H1 (cell line): ENCODE data around the gene PLEKHN1. TPM values are rescaled to one million over a fixed set of nuclear protein-coding genes. Genes with fewer than 3 reads are reported as not detected.

Experiments used
- CTCF ChIA-PET: fragments of 300-600 bp; sonication (Branson Sonifier 250); formaldehyde crosslinking; loops from one replicate; lab custom pipeline; 2021; ENCODE audit not compliant: partially characterized antibody; lab: Charles Lee
- POLR2A ChIA-PET: fragments of 300-600 bp; sonication (Branson Sonifier 250); formaldehyde crosslinking; loops from one replicate; lab custom pipeline; 2021; ENCODE audit warnings: inconsistent platforms; ENCODE audit not compliant: partially characterized antibody; lab: Charles Lee
- DNase-seq, 2 experiments: peaks; one replicate each; pipeline versions ENCODE4 v3.0.0 to v3.0.0-alpha.2; 2010 to 2022; ENCODE audit warnings: low spot score in 2 of 2, low read depth in 1 of 2, mixed read lengths in 1 of 2
- FAIRE-seq: peaks from 2 replicates; lab custom pipeline; 2011; peaks lifted over from hg19 to GRCh38; lab: Jason Lieb, UNC
- H2AFZ ChIP-seq: 2 replicates; pipeline ENCODE4 v1.8.1; 2012; ENCODE audit warnings: low read length, inconsistent platforms
- H2AK5ac ChIP-seq: 2 replicates; pipeline ENCODE4 v1.6.1; 2013; ENCODE audit warnings: low read depth, low read length
- H2BK120ac ChIP-seq: replicated peaks from 2 replicates; pipeline ENCODE3; 2013; ENCODE audit warnings: low read depth, low read length, inconsistent platforms
- H2BK12ac ChIP-seq: 2 replicates; pipeline ENCODE4 v1.6.1; 2013; ENCODE audit warnings: low read depth, low read length
- H2BK15ac ChIP-seq: 2 replicates; pipeline ENCODE4 v1.6.1; 2013; ENCODE audit warnings: low read length
- H2BK20ac ChIP-seq: 2 replicates; pipeline ENCODE4 v1.6.1; 2013; ENCODE audit warnings: low read length
- H2BK5ac ChIP-seq: 2 replicates; pipeline ENCODE4 v1.6.1; 2013; ENCODE audit warnings: low read depth, low read length
- H3K14ac ChIP-seq: 2 replicates; pipeline ENCODE4 v1.6.1; 2013; ENCODE audit warnings: inconsistent platforms; ENCODE audit not compliant: insufficient read length
- H3K18ac ChIP-seq: 2 replicates; pipeline ENCODE4 v1.6.1; 2013; ENCODE audit warnings: low read length; ENCODE audit errors: extremely low read depth
- H3K23ac ChIP-seq: 2 replicates; pipeline ENCODE4 v1.6.1; 2013; ENCODE audit warnings: inconsistent platforms; ENCODE audit not compliant: insufficient read length
- H3K23me2 ChIP-seq: 2 replicates; pipeline ENCODE4 v1.6.1; 2013; ENCODE audit warnings: low read depth, low read length
- H3K27ac ChIP-seq: 2 replicates; pipeline ENCODE4 v1.6.1; 2011; ENCODE audit warnings: low read depth, low read length, inconsistent platforms
- H3K27me3 ChIP-seq, 4 experiments: replicated peaks in 1 of 4; 1 replicate in 1 of 4; 2 replicates in 3 of 4; pipeline versions ENCODE4 v1.6.1 to v1.8.1; 2011 to 2013; ENCODE audit warnings: low read length in 3 of 4, mild to moderate bottlenecking in 3 of 4, inconsistent platforms in 2 of 4, mixed read lengths in 2 of 4, moderate library complexity in 1 of 4; ENCODE audit not compliant: control insufficient read depth in 3 of 4, insufficient read depth in 3 of 4; ENCODE audit errors: extremely low read depth in 1 of 4
- H3K36me3 ChIP-seq, 4 experiments: 2 replicates each; pipeline versions ENCODE4 v1.6.1 to v1.8.1; 2011 to 2013; ENCODE audit warnings: mild to moderate bottlenecking in 4 of 4, low read length in 3 of 4, moderate library complexity in 2 of 4, control low read depth in 1 of 4, inconsistent platforms in 1 of 4; ENCODE audit not compliant: insufficient read depth in 4 of 4, control insufficient read depth in 2 of 4
- H3K4ac ChIP-seq: replicated peaks from 2 replicates; pipeline ENCODE3; 2013; ENCODE audit warnings: low read length, low read depth, mixed read lengths, inconsistent platforms; ENCODE audit not compliant: insufficient read length
- H3K4me1 ChIP-seq, 4 experiments: replicated peaks in 1 of 4; 1 replicate in 1 of 4; 2 replicates in 3 of 4; pipeline versions ENCODE4 v1.6.1 to v1.8.1; 2011 to 2013; ENCODE audit warnings: low read length in 3 of 4, inconsistent platforms in 2 of 4, mixed read lengths in 1 of 4; ENCODE audit not compliant: insufficient read depth in 4 of 4, control insufficient read depth in 3 of 4
- H3K4me2 ChIP-seq, 2 experiments: 2 replicates each; pipeline versions ENCODE4 v1.6.1 to v1.8.1; 2011 to 2013; ENCODE audit warnings: low read depth in 2 of 2, low read length in 2 of 2, control low read depth in 1 of 2, inconsistent platforms in 1 of 2, mild to moderate bottlenecking in 1 of 2; ENCODE audit not compliant: insufficient read depth in 1 of 2
- H3K4me3 ChIP-seq, 4 experiments: fragments of 200-600, 300-600 bp in 1 of 4; sonication (generic), shearing (Covaris generic), sonication (Bioruptor Twin) in 1 of 4; 2 replicates each; pipeline versions ENCODE4 v1.5.1 to v1.8.1; 2011 to 2016; ENCODE audit warnings: low read length in 4 of 4, low read depth in 3 of 4, control low read depth in 2 of 4, inconsistent platforms in 2 of 4, mild to moderate bottlenecking in 2 of 4, mixed read lengths in 1 of 4, moderate library complexity in 1 of 4; ENCODE audit not compliant: insufficient read depth in 2 of 4; ENCODE audit errors: extremely low read depth in 1 of 4
- H3K56ac ChIP-seq: replicated peaks from 2 replicates; pipeline ENCODE3; 2013; ENCODE audit warnings: low read depth, mild to moderate bottlenecking, mixed read lengths, low read length, inconsistent platforms; ENCODE audit not compliant: insufficient read length
- H3K79me1 ChIP-seq: 2 replicates; pipeline ENCODE4 v1.6.1; 2013; ENCODE audit warnings: low read depth, low read length, control low read depth
- H3K79me2 ChIP-seq, 2 experiments: 2 replicates each; pipeline versions ENCODE4 v1.6.1 to v1.8.1; 2012 to 2013; ENCODE audit warnings: low read length in 2 of 2, mild to moderate bottlenecking in 2 of 2, inconsistent platforms in 1 of 2; ENCODE audit not compliant: insufficient read depth in 2 of 2, control insufficient read depth in 1 of 2
- H3K9ac ChIP-seq, 4 experiments: replicated peaks in 1 of 4; 1 replicate in 1 of 4; 2 replicates in 3 of 4; pipeline versions ENCODE4 v1.6.1 to v1.8.1; 2011 to 2013; ENCODE audit warnings: low read depth in 3 of 4, low read length in 3 of 4, control low read depth in 2 of 4, mild to moderate bottlenecking in 2 of 4, moderate library complexity in 2 of 4, inconsistent platforms in 1 of 4; ENCODE audit errors: extremely low read depth in 1 of 4
- H3K9me3 ChIP-seq, 2 experiments: 2 replicates each; pipeline versions ENCODE4 v1.6.1 to v1.8.1; 2012 to 2013; ENCODE audit warnings: mild to moderate bottlenecking in 2 of 2, moderate library complexity in 2 of 2, control low read depth in 1 of 2, inconsistent platforms in 1 of 2, low read depth in 1 of 2, low read length in 1 of 2, mixed read lengths in 1 of 2; ENCODE audit not compliant: insufficient read depth in 2 of 2
- H4K20me1 ChIP-seq, 2 experiments: replicated peaks in 1 of 2; 2 replicates each; pipeline versions ENCODE3 to v1.8.1; 2011 to 2013; ENCODE audit warnings: inconsistent platforms in 2 of 2, low read length in 2 of 2, mild to moderate bottlenecking in 1 of 2; ENCODE audit not compliant: insufficient read depth in 2 of 2, control insufficient read depth in 1 of 2
- H4K5ac ChIP-seq: 2 replicates; pipeline ENCODE4 v1.6.1; 2013; ENCODE audit warnings: low read length, low read depth, mixed read lengths, inconsistent platforms; ENCODE audit not compliant: insufficient read length
- H4K8ac ChIP-seq: 2 replicates; pipeline ENCODE4 v1.8.0; 2013; ENCODE audit warnings: mild to moderate bottlenecking, moderate library complexity, low read length, inconsistent platforms; ENCODE audit not compliant: insufficient read depth; ENCODE audit errors: extremely low read depth
- H4K91ac ChIP-seq: replicated peaks from 2 replicates; pipeline ENCODE3; 2013; ENCODE audit warnings: low read length, mixed read lengths, inconsistent platforms; ENCODE audit not compliant: insufficient read length
- BRCA1 ChIP-seq: IDR thresholded peaks from 2 replicates; pipeline ENCODE4 v1.6.1; 2012; ENCODE audit warnings: low read depth, low read length, improper control_type of control experiment
- CBX5 ChIP-seq: fragments of 300-800, 300-1000 bp; sonication (generic); IDR thresholded peaks from 2 replicates; pipeline ENCODE4 v1.7.1; 2016; ENCODE audit warnings: antibody characterized with exemption, low read length, low read depth
- CHD2 ChIP-seq: IDR thresholded peaks from 2 replicates; pipeline ENCODE4 v1.6.1; 2012; ENCODE audit warnings: low read length, improper control_type of control experiment
- FOSL1 ChIP-seq: IDR thresholded peaks from 2 replicates; pipeline ENCODE4 v1.6.1; 2011; ENCODE audit warnings: mild to moderate bottlenecking, low read depth, low read length, moderate library complexity; ENCODE audit not compliant: insufficient read depth
- JUN ChIP-seq: IDR thresholded peaks from 2 replicates; pipeline ENCODE4 v1.6.1; 2011; ENCODE audit warnings: low read depth, mild to moderate bottlenecking, improper control_type of control experiment, low read length
- POU5F1 ChIP-seq: IDR thresholded peaks from 2 replicates; pipeline ENCODE4 v1.6.1; 2011; ENCODE audit warnings: low read depth, mild to moderate bottlenecking, low read length, moderate library complexity
- RAD21 ChIP-seq, 2 experiments: IDR thresholded peaks in 1 of 2; conservative IDR thresholded peaks in 1 of 2; 2 replicates each; pipeline ENCODE4 v1.6.1; 2011; ENCODE audit warnings: low read depth in 2 of 2, low read length in 2 of 2, improper control_type of control experiment in 1 of 2, inconsistent platforms in 1 of 2, mild to moderate bottlenecking in 1 of 2, moderate library complexity in 1 of 2
- SP4 ChIP-seq: IDR thresholded peaks from 2 replicates; pipeline ENCODE4 v1.6.1; 2012; ENCODE audit warnings: low read length, inconsistent platforms
- SRF ChIP-seq: IDR thresholded peaks from 2 replicates; pipeline ENCODE4 v1.6.1; 2011; ENCODE audit warnings: mild to moderate bottlenecking, low read depth, low read length, moderate library complexity
- TAF1 ChIP-seq: IDR thresholded peaks from 2 replicates; pipeline ENCODE4 v1.6.1; 2011; ENCODE audit warnings: mild to moderate bottlenecking, low read depth, low read length
- TCF12 ChIP-seq: IDR thresholded peaks from 2 replicates; pipeline ENCODE4 v1.6.1; 2011; ENCODE audit warnings: low read depth, mild to moderate bottlenecking, low read length
- WGBS, 2 experiments: shearing (Covaris generic) in 1 of 2; methylation state at CpG; one replicate each; pipeline versions ENCODE4 v1.1.6 to v1.1.7; 2013 to 2015; ENCODE audit warnings: low lambda C conversion rate in 2 of 2, mixed read lengths in 2 of 2, inconsistent platforms in 1 of 2, low coverage in 1 of 2, missing lambda C conversion rate in 1 of 2; ENCODE audit not compliant: insufficient replicate concordance in 2 of 2, insufficient coverage in 1 of 2, insufficient read length in 1 of 2; ENCODE audit errors: extremely low coverage in 1 of 2, missing lambda C conversion rate in 1 of 2; 5-methylcytosine and 5-hydroxymethylcytosine counted together
- polyA plus RNA-seq, 7 experiments: library from polyadenylated mRNA; depleted of rRNA in 3 of 7; stranded (reverse) in 5 of 7; unstranded in 2 of 7; fragments of >200 nt in 5 of 7; fragments of 200-250 nt in 2 of 7; gene quantifications; 1 replicate in 5 of 7; 2 replicates in 1 of 7; 4 replicates in 1 of 7; pipeline versions ENCODE4 v1.2.1 to v1.2.3, GENCODE V29; 2011 to 2013; ENCODE audit warnings: missing spikeins in 2 of 7, mixed read lengths in 2 of 7
- total RNA-seq: library from RNA; stranded (reverse); fragmentation: NEBNext Ultra II Directional; extraction: Animal tissue kit (Norgen Biotek cat#: 25700); gene quantifications from 2 replicates; pipeline ENCODE4 v1.2.1, GENCODE V29; 2021
- TF ChIP-seq, protein P1 (sequence below): IDR thresholded peaks from 2 replicates; pipeline ENCODE4 v1.6.1; 2011; ENCODE audit warnings: low read depth, mild to moderate bottlenecking, low read length; ENCODE audit not compliant: insufficient read depth

PLEKHN1 gene
- total and polyA plus RNA-seq, 2 of the 8 experiments (the other 6 are each of a cell fraction or from before 2014, with no cell fraction given): 0.39 to 1.5 TPM

- H3K14ac ChIP-seq: no peak overlapping the region
- H3K4me1 ChIP-seq: peaks cover 0 to 14% (median 4%) of the 10 kb centered on the region in 4 experiments; a peak in 4 of 7 replicates
- no peak overlapping the region for H2AK5ac ChIP-seq
- H3K56ac ChIP-seq: no peak overlapping the region
- DNase-seq (no peak), FAIRE-seq (no peak)
- no peak for TF ChIP-seq CBX5
- TF ChIP-seq, protein P1, sequence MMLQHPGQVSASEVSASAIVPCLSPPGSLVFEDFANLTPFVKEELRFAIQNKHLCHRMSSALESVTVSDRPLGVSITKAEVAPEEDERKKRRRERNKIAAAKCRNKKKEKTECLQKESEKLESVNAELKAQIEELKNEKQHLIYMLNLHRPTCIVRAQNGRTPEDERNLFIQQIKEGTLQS: no peak
- TF ChIP-seq RAD21 (IDR thresholded peaks at IDR 0.05 in 1 of 2, conservative IDR thresholded peaks at IDR 0.05 in 1 of 2; ENCODE audit: low read depth in 2 of 2, low read length in 2 of 2): no peak
- no peak for TF ChIP-seq TAF1
- TF ChIP-seq TCF12: no peak
- TF ChIP-seq BRCA1: no peak
- no peak for TF ChIP-seq SRF
- no peak for TF ChIP-seq POU5F1
- no peak for TF ChIP-seq FOSL1
- no peak for TF ChIP-seq SP4
- TF ChIP-seq CHD2: no peak
- no peak for TF ChIP-seq JUN
- no peak overlapping the region for H4K91ac ChIP-seq
- H3K4me3 ChIP-seq: no peak overlapping the region
- ChIA-PET POLR2A (interaction anchor here (0.7 to 1.4 kb wide), 4 partner anchors 9 to 257 kb away, joined by 3 read pairs; partner anchors contain the start of genes B3GALT6, PLEKHN1 and SDF4), CTCF (interaction anchor here (0.6 to 7.0 kb wide), 14 partner anchors 8 to 320 kb away, joined by 3 to 53 read pairs (median 4); partner anchors contain the start of genes NOC2L and PERM1)
- H3K23me2 ChIP-seq: peaks cover 5% of the 10 kb centered on the region; the same call in 1 of the 2 replicates
- no peak overlapping the region for H2AFZ ChIP-seq
- H3K79me2 ChIP-seq: no peaks in the 10 kb centered on the region
- H3K27ac ChIP-seq: no peak overlapping the region
- no peak overlapping the region for H4K8ac ChIP-seq
- H3K79me1 ChIP-seq: no peaks in the 10 kb centered on the region
- H2BK5ac ChIP-seq: no peak overlapping the region
- H3K9me3 ChIP-seq: no peaks in the 10 kb centered on the region
- no peak overlapping the region for H3K23ac ChIP-seq
- no peak overlapping the region for H3K18ac ChIP-seq
- H3K4ac ChIP-seq: no peak overlapping the region
- peaks cover 0 to 21% (median 8%) of the 10 kb centered on the region in 4 experiments; a peak in 4 of 7 replicates for H3K27me3 ChIP-seq
- peak overlapping the region; percentile 11 to 84; a peak in 2 of 4 replicates for H3K4me2 ChIP-seq
- H2BK20ac ChIP-seq: no peak overlapping the region
- H3K9ac ChIP-seq: no peak overlapping the region
- no peak overlapping the region for H2BK120ac ChIP-seq
- H2BK15ac ChIP-seq: no peak overlapping the region
- H2BK12ac ChIP-seq: no peak overlapping the region
- no peak overlapping the region for H4K5ac ChIP-seq
- 83% methylated on average over 5 of the region's 9 CpGs; no CpG with 5 or more reads in 1 of the 2 experiments for WGBS, 2 experiments
- H4K20me1 ChIP-seq: peaks cover 0 to 9% of the 10 kb centered on the region in 2 experiments
- no peaks in the 10 kb centered on the region for H3K36me3 ChIP-seq
These were observed 9.1 kb downstream of the PLEKHN1 start for GRCh38 chr1:975365-975764.
